GM03348 (cell line): Measurements from ENCODE around the gene MYBPC1.

ENCODE experiments used
- DNase-seq: peaks from one replicate; pipeline ENCODE4 v3.0.0; 2012; ENCODE audit warnings: low spot score

Gene MYBPC1

GRCh38 chr12:101695706-101696105 lies 100.9 kb downstream of the MYBPC1 start:
- no peak for DNase-seq

GRCh38 chr12:101696251-101697196 lies 101.8 kb downstream of the MYBPC1 start:
- DNase-seq: peak; percentile 19

GRCh38 chr12:101697197-101697929 lies 102.6 kb downstream of the MYBPC1 start, which contains the start of gene CHPT1:
CHPT1 (plus strand) TSS chr12:101697640; CDS start chr12:101697862, 222 bp downstream.
- DNase-seq: peak; percentile 86

- peak; percentile 79 for DNase-seq
Observed at GRCh38 chr12:101697930-101698799, 103.4 kb downstream of the MYBPC1 start.

GRCh38 chr12:101698800-101699347 lies 104.1 kb downstream of the MYBPC1 start:
- peak; percentile 41 for DNase-seq

GRCh38 chr12:101700299-101700820 lies 105.6 kb downstream of the MYBPC1 start:
- no peak for DNase-seq

GRCh38 chr12:101703487-101703886 lies 108.7 kb downstream of the MYBPC1 start:
- no peak for DNase-seq

- no peak for DNase-seq
Observed at GRCh38 chr12:101706403-101706802, 111.6 kb downstream of the MYBPC1 start.

GRCh38 chr12:101707131-101707782 lies 112.5 kb downstream of the MYBPC1 start:
- no peak for DNase-seq

- DNase-seq: no peak
Observed at GRCh38 chr12:101710288-101710687, 115.5 kb downstream of the MYBPC1 start.

- peak; percentile 6 for DNase-seq
Observed at GRCh38 chr12:101713059-101713682, 118.4 kb downstream of the MYBPC1 start.

GRCh38 chr12:101713930-101714329 lies 119.2 kb downstream of the MYBPC1 start:
- no peak for DNase-seq

GRCh38 chr12:101714877-101715444 lies 120.2 kb downstream of the MYBPC1 start:
- DNase-seq: no peak

- DNase-seq: no peak
Observed at GRCh38 chr12:101719566-101719965, 124.8 kb downstream of the MYBPC1 start.

GRCh38 chr12:101720118-101720517 lies 125.3 kb downstream of the MYBPC1 start:
- no peak for DNase-seq

- no peak for DNase-seq
Observed at GRCh38 chr12:101722392-101722791, 127.6 kb downstream of the MYBPC1 start.

GRCh38 chr12:101727098-101727497 lies 132.3 kb downstream of the MYBPC1 start:
- DNase-seq: no peak

GRCh38 chr12:101729842-101730241 lies 135.1 kb downstream of the MYBPC1 start:
- no peak for DNase-seq

- DNase-seq: no peak
Observed at GRCh38 chr12:101732318-101732717, 137.5 kb downstream of the MYBPC1 start.

- DNase-seq: no peak
Observed at GRCh38 chr12:101733166-101733565, 138.4 kb downstream of the MYBPC1 start.
